ENCODE data around the gene CDYL2.

GRCh38 chr16:80573700-80574120 is 230.7 kb downstream of the CDYL2 start:
- TF ChIP-seq, protein P1, sequence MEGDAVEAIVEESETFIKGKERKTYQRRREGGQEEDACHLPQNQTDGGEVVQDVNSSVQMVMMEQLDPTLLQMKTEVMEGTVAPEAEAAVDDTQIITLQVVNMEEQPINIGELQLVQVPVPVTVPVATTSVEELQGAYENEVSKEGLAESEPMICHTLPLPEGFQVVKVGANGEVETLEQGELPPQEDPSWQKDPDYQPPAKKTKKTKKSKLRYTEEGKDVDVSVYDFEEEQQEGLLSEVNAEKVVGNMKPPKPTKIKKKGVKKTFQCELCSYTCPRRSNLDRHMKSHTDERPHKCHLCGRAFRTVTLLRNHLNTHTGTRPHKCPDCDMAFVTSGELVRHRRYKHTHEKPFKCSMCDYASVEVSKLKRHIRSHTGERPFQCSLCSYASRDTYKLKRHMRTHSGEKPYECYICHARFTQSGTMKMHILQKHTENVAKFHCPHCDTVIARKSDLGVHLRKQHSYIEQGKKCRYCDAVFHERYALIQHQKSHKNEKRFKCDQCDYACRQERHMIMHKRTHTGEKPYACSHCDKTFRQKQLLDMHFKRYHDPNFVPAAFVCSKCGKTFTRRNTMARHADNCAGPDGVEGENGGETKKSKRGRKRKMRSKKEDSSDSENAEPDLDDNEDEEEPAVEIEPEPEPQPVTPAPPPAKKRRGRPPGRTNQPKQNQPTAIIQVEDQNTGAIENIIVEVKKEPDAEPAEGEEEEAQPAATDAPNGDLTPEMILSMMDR (IDR thresholded peaks at IDR 0.05; ENCODE audit: poor library complexity) = no peak
- no peak for TF ChIP-seq EZH2phosphoT487 (IDR thresholded peaks at IDR 0.05; ENCODE audit: low read depth, severe bottlenecking, unreplicated experiment)

Data from hepatocyte (in vitro differentiated cells).